Activated CD4-positive, CD25-positive, alpha-beta regulatory T cell treated with anti-CD3 and anti-CD28 coated beads, Interleukin-2, amount 50 U/mL, for 24 hours (primary cell): ENCODE measurements around the gene NCLN.
"Not testable (repeated sequence)": the region's sequence is repeated elsewhere in the genome, so short reads cannot be mapped to it uniquely, and the experiment has no call there.

Experiments
- ATAC-seq, 2 donors: fragments of 150-1000 bp; cut with Tn5 transposase; one replicate each; pipeline ENCODE4 v1.10.0; 2021; ENCODE audit warnings: mild to moderate bottlenecking in 1 of 2, moderate library complexity in 1 of 2

Gene NCLN

GRCh38 chr19:3185461-3186159 is at the start of gene NCLN:
Gene NCLN, plus strand, starts transcription at chr19:3185930. Its CDS starts 101 bp downstream, at chr19:3186031.
- ATAC-seq, result peak; percentile 89 to 91

DNA sequence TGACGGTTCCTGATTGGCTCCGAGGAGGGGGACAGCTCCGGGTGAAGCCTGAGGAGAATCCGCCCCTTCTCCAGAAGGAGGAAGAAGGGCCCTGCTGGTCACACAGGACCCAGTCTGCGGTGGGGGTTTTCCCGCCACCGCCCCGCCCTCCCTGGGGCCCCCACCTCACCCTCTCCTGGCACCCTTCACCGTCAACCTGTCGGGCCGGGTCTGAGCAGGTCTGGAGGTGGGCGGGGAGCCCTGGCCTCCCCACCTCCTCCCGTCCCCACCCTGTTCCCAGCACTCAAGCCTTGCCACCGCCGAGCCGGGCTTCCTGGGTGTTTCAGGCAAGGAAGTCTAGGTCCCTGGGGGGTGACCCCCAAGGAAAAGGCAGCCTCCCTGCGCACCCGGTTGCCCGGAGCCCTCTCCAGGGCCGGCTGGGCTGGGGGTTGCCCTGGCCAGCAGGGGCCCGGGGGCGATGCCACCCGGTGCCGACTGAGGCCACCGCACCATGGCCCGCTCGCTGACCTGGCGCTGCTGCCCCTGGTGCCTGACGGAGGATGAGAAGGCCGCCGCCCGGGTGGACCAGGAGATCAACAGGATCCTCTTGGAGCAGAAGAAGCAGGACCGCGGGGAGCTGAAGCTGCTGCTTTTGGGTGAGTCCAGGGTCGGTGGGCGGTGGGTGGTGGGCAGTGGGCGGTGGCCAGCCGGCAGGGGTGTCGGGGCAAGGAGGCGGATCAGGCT is 49.6 kb upstream of the NCLN start, which contains the start of gene GNA15:
TSS of gene GNA15 (plus strand) at position 73 of the 723 bp plus-strand sequence. CDS start at position 491, 418 bp downstream.
- peak; percentile 39 to 51 for ATAC-seq

- no peak for ATAC-seq
Measured at GRCh38 chr19:3136684-3137055, 49.1 kb upstream of the NCLN start.

DNA sequence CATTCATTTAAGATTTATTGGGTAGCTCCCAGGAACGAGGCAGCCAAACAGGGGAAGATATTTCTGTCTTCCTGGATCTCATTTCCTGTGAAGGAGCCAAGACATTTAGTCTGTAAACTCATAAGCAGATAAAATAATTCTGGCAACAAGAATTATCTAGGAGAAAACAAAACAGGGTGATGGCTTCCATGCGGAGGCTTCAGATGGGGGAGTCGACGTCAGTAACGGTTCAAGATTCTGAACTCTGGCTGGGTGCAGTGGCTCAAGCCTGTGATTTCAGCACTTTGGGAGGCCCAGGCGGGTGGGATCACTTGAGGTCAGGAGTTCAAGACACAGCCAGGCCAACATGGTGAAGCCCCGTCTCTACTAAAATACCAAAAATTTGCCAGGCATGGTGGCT is 48.6 kb upstream of the NCLN start:
- ATAC-seq, result no peak

DNA sequence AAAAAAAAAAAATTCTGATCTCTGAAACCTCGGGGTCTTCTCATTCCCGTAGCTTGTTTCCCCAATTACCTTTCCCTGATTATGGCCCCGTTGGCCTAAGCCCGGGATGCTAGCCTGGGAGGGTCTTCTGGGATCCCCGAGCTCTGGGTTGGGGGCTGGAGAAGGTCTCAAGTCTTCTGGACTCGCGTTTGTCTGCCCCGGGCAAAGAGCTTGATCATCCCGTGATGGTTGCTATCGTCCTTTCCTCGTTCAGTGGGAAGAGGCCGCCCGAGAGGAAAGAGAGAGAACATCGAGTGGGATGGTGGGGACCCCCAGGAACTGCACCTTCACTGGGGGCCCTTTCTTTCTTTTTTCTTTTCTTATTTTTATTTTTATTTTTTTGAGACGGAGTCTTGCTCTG is 47.5 kb upstream of the NCLN start:
- ATAC-seq, result no peak

DNA sequence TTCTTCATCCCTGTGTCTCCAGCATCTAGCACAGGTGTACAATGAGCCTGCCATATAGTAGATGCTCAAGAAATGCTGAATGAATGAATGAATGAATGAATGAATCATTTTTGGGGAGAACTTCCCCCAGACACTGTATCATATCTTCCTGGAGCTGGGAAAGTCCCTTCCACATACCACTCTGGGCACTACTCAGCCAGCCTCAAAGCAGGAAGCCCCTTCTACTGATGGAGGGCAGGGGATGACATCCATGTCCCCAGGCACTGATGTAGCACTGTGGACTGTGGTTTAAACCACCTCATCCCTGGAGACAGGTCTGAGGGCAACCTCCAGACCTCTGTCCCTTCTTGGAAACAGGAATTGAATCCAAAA is 45.1 kb upstream of the NCLN start:
- ATAC-seq, result no peak

DNA sequence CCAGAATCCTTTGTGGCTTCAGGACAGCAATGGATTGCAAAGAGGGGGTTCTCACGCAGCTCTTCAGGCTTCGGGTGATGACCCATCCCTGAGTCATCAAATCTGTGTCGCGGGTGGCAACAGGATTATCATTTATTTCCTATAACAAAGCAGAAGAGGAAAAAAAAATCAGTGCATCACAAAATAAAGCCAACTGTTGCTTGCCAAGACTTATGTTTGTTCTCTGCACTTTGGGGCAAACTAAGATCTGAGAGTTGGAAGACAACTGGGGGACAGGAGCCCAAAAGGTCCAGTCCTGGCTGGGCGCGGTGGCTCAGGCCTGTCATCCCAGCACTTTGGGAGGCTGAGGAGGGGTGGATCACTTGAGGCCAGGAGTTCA is 43.4 kb upstream of the NCLN start:
- peak; percentile 72 to 83 for ATAC-seq

DNA sequence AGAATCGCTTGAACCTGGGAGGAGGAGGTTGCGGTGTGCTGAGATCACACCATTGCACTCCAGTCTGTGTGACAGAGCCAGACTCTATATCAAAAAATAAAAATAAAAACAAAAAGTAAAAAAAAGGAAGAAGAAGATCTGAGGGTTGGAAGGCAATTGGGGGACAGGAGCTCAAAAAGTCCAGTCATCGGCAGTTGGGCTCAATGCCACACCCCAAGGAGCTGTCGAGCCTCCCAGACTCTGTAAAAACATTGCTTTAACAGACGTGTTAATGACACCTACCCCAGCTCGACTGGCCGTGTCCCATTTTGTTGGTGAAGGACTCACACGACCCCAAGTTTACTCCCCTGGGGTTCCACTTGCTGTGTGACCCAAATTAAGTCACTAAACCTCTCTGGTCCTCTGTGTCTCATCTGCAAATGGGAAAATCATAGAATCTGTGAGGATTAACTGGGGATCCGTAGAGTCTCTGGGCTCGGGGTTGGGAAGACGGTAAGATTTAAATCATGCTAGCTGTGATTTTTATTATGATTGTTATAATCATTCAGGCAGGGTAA is 42.9 kb upstream of the NCLN start:
- ATAC-seq, result no peak

GRCh38 chr19:3145909-3146676 is 39.6 kb upstream of the NCLN start:
- ATAC-seq, result no peak

- ATAC-seq, result peak; percentile 56 to 64
Measured at GRCh38 chr19:3146677-3147100, 39.0 kb upstream of the NCLN start.

DNA sequence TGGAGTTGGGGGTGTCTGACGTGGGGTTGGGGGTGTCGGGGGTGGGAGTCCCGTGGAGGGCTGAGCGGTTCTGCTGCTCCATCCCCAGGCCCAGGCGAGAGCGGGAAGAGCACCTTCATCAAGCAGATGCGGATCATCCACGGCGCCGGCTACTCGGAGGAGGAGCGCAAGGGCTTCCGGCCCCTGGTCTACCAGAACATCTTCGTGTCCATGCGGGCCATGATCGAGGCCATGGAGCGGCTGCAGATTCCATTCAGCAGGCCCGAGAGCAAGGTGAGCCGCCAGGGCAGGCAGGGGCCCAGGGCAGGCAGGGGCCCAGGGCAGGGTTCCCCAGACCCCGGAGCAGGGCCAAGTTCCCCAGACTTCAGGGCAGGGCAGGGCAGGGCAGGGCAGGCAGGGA is 37.2 kb upstream of the NCLN start:
- ATAC-seq, result no peak

DNA sequence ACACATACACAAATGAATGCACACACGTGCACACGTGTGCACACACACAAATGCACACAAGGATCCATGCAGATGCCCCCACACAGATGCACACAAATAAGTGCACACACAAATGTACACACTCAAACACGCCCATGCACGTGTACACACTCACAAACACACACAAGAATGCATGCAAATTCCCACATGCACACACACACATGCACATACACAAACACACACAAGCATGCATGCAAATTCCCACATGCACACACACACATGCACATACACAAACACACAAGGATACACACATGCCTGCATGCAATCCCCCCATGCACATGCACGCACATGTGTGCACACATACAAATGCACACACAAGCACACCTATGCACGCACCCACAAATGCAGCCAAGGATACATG is 36.6 kb upstream of the NCLN start:
- ATAC-seq, result no peak

DNA sequence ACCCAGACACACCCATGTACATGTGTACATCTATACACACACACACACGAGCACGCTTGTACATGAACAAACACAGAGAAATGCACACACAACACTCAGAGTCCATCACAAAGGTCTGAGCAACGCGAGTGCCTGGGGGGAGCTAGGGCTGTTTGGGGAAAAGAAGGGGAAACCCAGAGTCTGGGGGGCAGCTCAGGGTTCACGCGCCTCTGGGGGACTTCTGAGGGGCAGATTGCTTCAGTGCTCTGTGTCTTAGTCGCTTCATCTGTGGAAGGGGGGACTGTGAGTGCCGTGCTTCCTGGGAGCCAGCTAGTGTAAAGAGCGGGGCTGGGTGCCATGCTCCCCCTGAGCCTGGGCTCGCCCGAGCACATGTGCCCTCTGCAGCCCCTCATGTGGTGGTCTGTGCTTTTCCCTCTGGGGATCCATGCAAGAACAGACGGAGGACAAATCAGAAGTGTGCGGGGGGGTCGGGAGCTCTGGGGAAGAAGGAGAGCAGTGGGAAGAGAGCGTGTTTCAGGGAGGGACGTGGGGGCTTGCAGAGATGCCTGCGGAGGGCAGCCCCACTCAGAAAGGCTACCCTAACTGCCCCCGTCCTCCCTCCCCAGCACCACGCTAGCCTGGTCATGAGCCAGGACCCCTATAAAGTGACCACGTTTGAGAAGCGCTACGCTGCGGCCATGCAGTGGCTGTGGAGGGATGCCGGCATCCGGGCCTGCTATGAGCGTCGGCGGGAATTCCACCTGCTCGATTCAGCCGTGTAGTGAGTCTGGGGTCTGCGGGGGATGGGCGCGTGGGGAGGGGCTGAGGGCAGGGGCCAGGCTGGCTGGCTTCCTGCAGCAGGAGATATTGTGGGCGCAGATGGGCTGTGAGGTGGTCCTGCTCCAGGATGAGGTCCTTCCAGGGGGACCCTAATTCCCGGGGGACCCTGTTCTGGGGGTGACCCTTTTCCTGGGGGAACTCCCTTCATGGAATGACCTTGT is 35.9 kb upstream of the NCLN start:
- ATAC-seq, result no peak

GRCh38 chr19:3150739-3151329 is 34.9 kb upstream of the NCLN start:
- ATAC-seq, result no peak

- no peak for ATAC-seq
Measured at GRCh38 chr19:3151563-3152418, 33.9 kb upstream of the NCLN start.

DNA sequence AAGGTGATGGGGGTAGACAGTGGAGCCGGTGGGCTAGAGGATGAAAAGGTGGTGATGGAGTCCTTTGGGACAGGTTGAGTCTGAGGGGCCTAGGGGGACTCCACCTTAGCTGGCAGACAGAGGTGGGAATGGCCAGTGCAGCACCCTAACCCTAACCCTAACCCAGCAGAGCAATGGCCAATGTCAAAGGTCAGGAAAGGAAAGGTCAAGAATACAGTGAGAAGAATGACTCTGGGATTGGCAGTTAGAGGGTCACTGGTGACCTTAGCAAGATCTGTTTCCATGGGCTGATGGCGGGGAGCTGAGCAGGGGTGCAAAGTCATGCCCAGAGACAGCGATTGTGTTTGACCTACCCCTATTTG is 33.3 kb upstream of the NCLN start:
- ATAC-seq, result no peak

DNA sequence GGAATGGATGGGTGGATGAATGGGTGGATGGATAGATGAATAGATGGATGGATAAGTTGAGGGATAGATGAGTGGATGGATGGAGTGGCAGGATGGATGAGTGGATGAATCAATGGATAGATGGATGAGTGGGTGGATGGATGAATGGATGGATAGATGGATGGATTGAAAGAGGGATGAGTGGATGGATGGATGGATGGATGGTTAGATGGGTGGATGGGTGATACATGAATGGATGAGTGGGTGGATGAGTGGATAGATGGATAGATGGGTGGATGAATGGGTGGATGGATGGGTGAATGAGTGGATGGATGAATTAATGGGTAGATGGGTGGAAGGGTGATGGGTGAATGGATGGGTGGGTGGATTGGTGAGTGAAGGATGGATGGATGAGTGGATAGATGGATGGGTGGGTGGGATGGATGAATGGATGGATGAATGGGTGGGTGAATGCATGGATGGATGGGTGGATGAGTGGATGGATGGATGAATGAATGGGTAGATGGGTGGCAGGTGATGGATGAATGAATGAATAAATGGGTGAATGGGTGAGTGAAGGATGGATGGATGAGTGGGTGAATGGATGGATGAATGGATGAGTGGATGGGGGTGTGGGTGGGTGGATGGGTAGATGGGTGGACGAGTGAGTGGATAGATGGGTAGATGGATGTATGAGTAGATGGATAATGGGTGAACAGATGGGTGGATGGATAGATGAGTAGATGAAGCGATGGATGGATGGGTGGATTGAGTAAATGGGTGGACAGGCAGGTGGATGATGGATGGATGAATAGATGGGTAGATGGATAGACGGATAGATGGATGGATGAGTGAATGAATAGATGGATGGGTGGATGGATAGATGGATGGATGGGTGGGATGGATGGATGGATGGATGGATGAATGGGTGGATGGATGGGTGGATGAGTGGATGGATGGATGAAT is 32.2 kb upstream of the NCLN start:
- ATAC-seq, result no peak

- ATAC-seq, result not testable (repeated sequence)
Measured at GRCh38 chr19:3154447-3154846, 31.3 kb upstream of the NCLN start.

DNA sequence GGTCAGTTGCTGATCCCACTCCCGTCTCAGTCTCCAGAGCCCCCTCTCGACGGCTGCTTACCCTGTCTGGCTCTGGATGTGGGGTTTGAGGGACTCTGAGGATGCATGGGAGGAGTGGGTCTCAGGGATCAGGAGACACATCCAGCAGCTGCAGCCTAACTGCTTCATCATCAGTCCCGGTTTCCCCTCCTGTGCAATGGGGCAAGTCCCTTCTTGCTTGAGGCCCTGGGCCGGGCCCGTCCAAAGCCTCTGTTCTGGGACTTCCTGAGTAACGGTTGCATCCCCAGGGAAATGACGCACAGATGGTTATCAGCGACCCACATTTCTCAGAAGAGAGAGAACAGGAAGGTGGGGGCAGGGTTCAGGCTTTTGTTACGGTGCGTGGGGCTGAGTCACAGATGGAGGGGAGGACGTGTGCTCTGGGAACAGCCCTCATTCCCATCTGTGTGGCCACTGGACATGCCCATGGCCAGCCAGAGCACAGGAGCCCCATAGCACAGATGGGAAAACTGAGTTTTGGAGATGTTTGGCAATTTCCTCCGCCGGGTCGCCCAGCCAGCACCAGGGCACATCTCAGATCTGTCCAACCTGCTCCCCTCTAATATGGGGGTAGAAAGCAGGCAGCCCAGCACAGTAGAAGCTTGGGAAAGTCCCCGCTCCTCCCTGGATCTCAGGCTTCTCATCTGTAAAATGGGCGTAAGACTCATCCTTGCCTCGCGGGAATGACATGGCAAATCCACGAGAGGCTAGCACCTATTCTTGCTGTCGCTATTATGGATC is 30.6 kb upstream of the NCLN start:
- peak; percentile 91 to 96 for ATAC-seq
